Left lung (tissue), 10 donors: ENCODE data around the gene TRAPPC6A. TPM values are rescaled to one million over a fixed set of nuclear protein-coding genes. Genes with fewer than 3 reads are reported as not detected.

Experiments
- ATAC-seq: fragments of 200-7000 bp; cut with Tn5 transposase; one replicate; pipeline ENCODE4 v1.9.1; 2020; ENCODE audit warnings: moderate library complexity
- DNase-seq, 4 donors: peaks; one replicate each; pipeline ENCODE4 v3.0.0-alpha.2; 2013 to 2020
- H3K27ac ChIP-seq, 2 donors: fragments of 200-600 bp; sonication (generic) in 1 of 2; one replicate each; pipeline versions ENCODE4 v1.5.0 to v1.8.0; 2020 to 2021
- H3K27me3 ChIP-seq, 2 donors: fragments of 200-600 bp; sonication (generic) in 1 of 2; one replicate each; pipeline versions ENCODE4 v1.5.0 to v1.8.0; 2020 to 2021
- H3K36me3 ChIP-seq, 2 donors: fragments of 200-600 bp; sonication (generic) in 1 of 2; one replicate each; pipeline versions ENCODE4 v1.5.0 to v1.8.0; 2020 to 2021
- H3K4me1 ChIP-seq, 2 donors: fragments of 200-600 bp; one replicate each; pipeline ENCODE4 v1.8.0; 2021
- H3K4me3 ChIP-seq, 2 donors: fragments of 200-600 bp; sonication (generic) in 1 of 2; one replicate each; pipeline versions ENCODE4 v1.5.0 to v1.8.0; 2020 to 2021; ENCODE audit warnings: mild to moderate bottlenecking in 1 of 2
- H3K9me3 ChIP-seq, 2 donors: fragments of 200-600 bp; sonication (generic) in 1 of 2; one replicate each; pipeline versions ENCODE4 v1.5.0 to v1.8.0; 2020 to 2021
- intact Hi-C, 2 donors: fragments of 100-400 bp; cut with DNase I; formaldehyde crosslinking; loops; one replicate each; pipeline versions ENCODE4 v1.11.2 to v1.14.2; 2022
- polyA plus RNA-seq, 6 donors: library from polyadenylated mRNA; unstranded; fragments of 120-200 nt; gene quantifications; one replicate each; pipeline ENCODE4 v1.2.1, GENCODE V29; 2013; ENCODE audit not compliant: insufficient read length in 6 of 6
- total RNA-seq, 2 donors: library from RNA; stranded (reverse); fragmentation: NEBNext Ultra II Directional; extraction: Animal tissue kit (Norgen Biotek cat#: 25700); gene quantifications; one replicate each; pipeline ENCODE4 v1.2.1, GENCODE V29; 2021
- TF ChIP-seq, protein P1 (sequence below), 2 donors: fragments of 200-600 bp; sonication (generic) in 1 of 2; IDR thresholded peaks; one replicate each; pipeline versions ENCODE4 v1.5.0 to v1.8.0; 2021; ENCODE audit warnings: antibody characterized with exemption in 2 of 2
- donor health status: DM: no; HTN: yes; CAD: no.
- donor health status: DM: no; HTN: no; CAD: no.

TRAPPC6A gene
- total and polyA plus RNA-seq, 8 donors: 13.0 to 28.9 (median 23.2) TPM

GRCh38 chr19:45159971-45160324, 18.1 kb downstream of the TRAPPC6A start:
- ATAC-seq (no peak), DNase-seq (no peak)
- TF ChIP-seq, protein P1, sequence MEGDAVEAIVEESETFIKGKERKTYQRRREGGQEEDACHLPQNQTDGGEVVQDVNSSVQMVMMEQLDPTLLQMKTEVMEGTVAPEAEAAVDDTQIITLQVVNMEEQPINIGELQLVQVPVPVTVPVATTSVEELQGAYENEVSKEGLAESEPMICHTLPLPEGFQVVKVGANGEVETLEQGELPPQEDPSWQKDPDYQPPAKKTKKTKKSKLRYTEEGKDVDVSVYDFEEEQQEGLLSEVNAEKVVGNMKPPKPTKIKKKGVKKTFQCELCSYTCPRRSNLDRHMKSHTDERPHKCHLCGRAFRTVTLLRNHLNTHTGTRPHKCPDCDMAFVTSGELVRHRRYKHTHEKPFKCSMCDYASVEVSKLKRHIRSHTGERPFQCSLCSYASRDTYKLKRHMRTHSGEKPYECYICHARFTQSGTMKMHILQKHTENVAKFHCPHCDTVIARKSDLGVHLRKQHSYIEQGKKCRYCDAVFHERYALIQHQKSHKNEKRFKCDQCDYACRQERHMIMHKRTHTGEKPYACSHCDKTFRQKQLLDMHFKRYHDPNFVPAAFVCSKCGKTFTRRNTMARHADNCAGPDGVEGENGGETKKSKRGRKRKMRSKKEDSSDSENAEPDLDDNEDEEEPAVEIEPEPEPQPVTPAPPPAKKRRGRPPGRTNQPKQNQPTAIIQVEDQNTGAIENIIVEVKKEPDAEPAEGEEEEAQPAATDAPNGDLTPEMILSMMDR (IDR thresholded peaks at IDR 0.05): no peak
- Histone ChIP-seq H3K4me1 (peaks cover 0 to 10% of the 10 kb centered on the region in 2 donors), H3K27me3 (peaks cover 0 to 75% of the 10 kb centered on the region in 2 donors), H3K36me3 (no peaks in the 10 kb centered on the region), H3K9me3 (no peaks in the 10 kb centered on the region), H3K27ac (no peak overlapping the region), H3K4me3 (no peak overlapping the region)
- intact Hi-C loops: no loop called here

DNA sequence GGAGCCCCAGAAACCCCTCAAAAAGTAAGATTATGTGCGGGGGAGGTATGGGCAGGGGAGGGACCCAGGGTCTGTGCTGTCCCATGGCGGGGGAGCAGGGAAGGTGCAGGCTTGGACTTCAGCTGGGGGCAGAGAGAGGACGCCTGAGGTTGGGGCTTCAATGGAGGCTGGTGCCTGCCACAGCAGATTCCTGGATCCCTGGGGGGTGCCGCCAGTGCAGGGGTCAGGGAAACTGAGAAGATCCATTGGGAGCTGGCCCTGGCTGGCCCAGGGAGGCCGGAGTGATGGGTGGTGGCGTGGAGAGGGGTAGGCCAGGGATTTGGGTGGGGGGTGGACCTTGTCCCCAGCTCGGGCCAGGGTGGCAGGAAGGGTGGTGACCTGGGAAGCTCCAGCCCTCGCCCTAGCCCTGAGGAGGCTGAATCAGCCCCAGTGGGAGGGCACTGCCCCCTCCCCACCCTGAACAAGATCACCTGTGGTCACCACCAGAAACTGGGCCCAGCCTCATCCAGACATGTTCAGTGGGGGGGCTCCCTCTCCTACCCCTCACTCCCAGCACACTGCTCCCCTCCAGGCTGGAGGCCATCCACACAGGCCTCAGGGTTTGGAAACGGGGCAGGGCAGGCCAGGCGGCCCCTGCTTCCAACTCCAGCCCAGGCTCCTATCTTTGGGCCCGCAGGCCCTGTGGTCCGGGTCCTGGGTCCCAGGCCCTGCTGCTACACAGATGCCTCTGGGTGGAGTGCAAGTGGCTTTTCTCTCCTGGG, 18.6 kb downstream of the TRAPPC6A start:
- ATAC-seq: no peak
- intact Hi-C loops: no loop called here
- H3K27me3 ChIP-seq: peaks cover 0 to 80% of the 10 kb centered on the region in 2 donors
- H3K9me3 ChIP-seq: no peaks in the 10 kb centered on the region
- no peak for DNase-seq
- H3K4me3 ChIP-seq: no peak overlapping the region
- no peaks in the 10 kb centered on the region for H3K36me3 ChIP-seq
- peaks cover 0 to 6% of the 10 kb centered on the region in 2 donors for H3K4me1 ChIP-seq
- H3K27ac ChIP-seq: no peak overlapping the region
- TF ChIP-seq, protein P1 (IDR thresholded peaks at IDR 0.05): no peak

GRCh38 chr19:45158503-45159209, 19.4 kb downstream of the TRAPPC6A start:
- Histone ChIP-seq H3K4me1 (peaks cover 2 to 9% of the 10 kb centered on the region in 2 donors), H3K27ac (no peak overlapping the region), H3K36me3 (no peaks in the 10 kb centered on the region), H3K4me3 (no peak overlapping the region), H3K9me3 (no peaks in the 10 kb centered on the region), H3K27me3 (peaks cover 3 to 88% of the 10 kb centered on the region in 2 donors)
- TF ChIP-seq, protein P1 (IDR thresholded peaks at IDR 0.05): no peak
- DNase-seq (no peak), ATAC-seq (no peak)
- intact Hi-C loops: no loop called here

DNA sequence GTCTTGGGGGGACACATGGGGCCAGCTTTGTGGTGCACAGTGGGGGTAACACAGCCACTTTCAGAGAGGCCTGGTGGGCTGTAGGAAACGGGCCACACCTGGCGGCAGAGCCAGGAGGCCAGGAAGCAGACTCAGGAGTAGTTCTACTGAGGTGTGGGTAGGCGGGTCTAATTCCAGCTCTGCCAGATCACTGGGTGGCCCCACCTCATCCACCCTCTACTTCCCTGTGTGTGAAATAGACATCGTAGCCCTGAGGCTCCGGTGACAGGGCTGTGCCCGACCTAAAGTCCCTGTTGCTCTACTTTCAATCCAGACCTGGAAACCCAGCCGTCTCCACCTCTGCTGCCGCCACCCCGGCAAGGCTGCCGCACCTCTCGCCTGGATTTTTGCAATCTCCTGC, 21.3 kb downstream of the TRAPPC6A start:
- peaks cover 21 to 28% of the 10 kb centered on the region in 2 donors for H3K4me1 ChIP-seq
- H3K4me3 ChIP-seq: no peak overlapping the region
- H3K27ac ChIP-seq: no peak overlapping the region
- H3K27me3 ChIP-seq: peaks cover 22 to 100% of the 10 kb centered on the region in 2 donors
- intact Hi-C loops: no loop called here
- H3K36me3 ChIP-seq: no peaks in the 10 kb centered on the region
- ATAC-seq (no peak), DNase-seq (no peak)
- no peaks in the 10 kb centered on the region for H3K9me3 ChIP-seq
- TF ChIP-seq, protein P1 (IDR thresholded peaks at IDR 0.05): no peak

DNA sequence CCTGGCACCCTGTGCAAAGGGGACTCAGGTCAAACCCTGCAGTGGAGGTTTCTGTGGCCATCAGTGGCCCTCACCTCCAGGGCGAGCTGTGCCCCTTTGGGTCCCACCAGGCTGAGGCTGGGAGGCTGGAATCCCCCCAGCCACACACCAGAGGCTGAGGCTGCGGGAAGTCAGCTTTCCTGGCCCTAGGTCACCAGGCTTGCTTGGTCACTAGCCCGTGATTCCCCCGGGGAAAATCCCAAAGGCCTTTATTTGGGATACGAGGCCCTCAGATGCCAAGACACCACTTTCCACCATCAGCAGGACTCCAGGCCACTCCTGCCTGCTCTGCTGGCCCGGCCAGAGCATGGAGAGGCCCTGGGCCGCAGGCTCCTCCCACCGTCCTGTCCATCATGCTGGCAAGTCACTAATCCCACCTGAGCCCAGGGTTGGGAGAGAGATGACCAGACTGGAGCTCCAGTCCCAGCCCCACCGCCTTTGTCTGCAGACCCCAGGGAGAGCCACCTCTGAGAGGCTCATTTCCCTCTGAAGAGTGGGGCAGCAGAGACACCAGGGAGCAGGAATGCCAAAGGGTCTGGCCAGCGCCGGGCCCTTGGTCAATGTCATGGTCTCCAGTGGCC, 21.9 kb downstream of the TRAPPC6A start:
- no peak overlapping the region for H3K4me3 ChIP-seq
- H3K27ac ChIP-seq: no peak overlapping the region
- TF ChIP-seq, protein P1 (IDR thresholded peaks at IDR 0.05): no peak
- H3K9me3 ChIP-seq: no peaks in the 10 kb centered on the region
- ATAC-seq: no peak
- intact Hi-C loops: no loop called here
- no peak for DNase-seq
- no peaks in the 10 kb centered on the region for H3K36me3 ChIP-seq
- H3K4me1 ChIP-seq: peaks cover 22 to 29% of the 10 kb centered on the region in 2 donors
- H3K27me3 ChIP-seq: peaks cover 28 to 100% of the 10 kb centered on the region in 2 donors
